GM18873 (cell line): ENCODE data around the gene ARL10.
A peak's percentile ranks its signal among the peaks of the same experiment; 100 is the strongest.

Experiments
- ATAC-seq: cut with Tn5 transposase; IDR thresholded peaks from one replicate; pipeline ENCODE4 v1.9.1; 2021; ENCODE audit warnings: mild to moderate bottlenecking, moderate library complexity, moderate number of reproducible peaks; ENCODE audit not compliant: unreplicated experiment, low FRiP score

Gene ARL10

GRCh38 chr5:176361437-176362232 is 3.7 kb upstream of the ARL10 start, which contains the start of gene KIAA1191:
TSS of gene KIAA1191 (minus strand) at chr5:176361764. CDS start at chr5:176359508, 2,256 bp downstream.
- ATAC-seq: peak; percentile 84

- no peak for ATAC-seq
These were observed 3.1 kb upstream of the ARL10 start for GRCh38 chr5:176362233-176362490.

- ATAC-seq: no peak
These were observed 429 bp upstream of the ARL10 start for GRCh38 chr5:176364765-176365350.

- no peak for ATAC-seq
These were observed 1.1 kb downstream of the ARL10 start for GRCh38 chr5:176366232-176366894.

- ATAC-seq: no peak
These were observed 3.4 kb downstream of the ARL10 start for GRCh38 chr5:176368726-176369125.

DNA sequence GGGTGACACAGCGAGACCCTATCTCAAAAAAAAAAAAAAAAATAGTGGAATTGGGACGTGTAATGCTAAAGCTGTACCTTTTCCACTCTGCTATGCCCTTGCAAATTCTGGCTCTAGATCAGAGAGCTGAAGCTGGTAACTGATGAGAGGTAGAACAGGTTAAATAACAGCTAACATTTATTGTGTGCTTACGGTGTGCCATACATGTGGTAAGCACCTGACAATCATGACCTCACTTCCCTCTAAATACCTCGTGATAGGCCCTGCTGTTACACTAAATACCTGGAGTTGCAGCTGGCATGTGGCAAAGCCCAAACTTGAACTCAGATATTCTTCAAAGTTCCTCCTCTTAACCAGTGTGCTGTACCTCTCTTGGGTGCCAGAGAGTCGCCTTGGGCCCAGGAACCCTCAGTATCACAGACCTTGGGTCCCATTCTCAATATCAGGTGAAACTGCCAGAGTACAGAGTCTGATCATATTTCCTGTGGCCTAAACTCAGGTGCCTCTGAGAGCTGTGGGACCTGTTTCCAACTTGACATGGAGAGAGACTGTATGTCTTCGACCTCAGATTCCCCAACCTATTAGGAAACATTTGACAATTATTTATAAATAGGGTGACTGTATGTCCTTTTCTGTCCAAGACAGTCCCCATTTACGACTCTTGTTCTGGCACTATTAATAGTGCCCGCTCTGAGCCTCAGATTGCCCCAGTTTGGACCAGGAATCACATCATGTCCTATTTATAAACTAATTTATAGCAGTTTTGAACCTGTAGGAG is 4.8 kb downstream of the ARL10 start:
- ATAC-seq: no peak

- no peak for ATAC-seq
These were observed 6.6 kb downstream of the ARL10 start for GRCh38 chr5:176371621-176372539.

GRCh38 chr5:176373100-176373818 is 8.0 kb downstream of the ARL10 start:
- ATAC-seq: no peak

DNA sequence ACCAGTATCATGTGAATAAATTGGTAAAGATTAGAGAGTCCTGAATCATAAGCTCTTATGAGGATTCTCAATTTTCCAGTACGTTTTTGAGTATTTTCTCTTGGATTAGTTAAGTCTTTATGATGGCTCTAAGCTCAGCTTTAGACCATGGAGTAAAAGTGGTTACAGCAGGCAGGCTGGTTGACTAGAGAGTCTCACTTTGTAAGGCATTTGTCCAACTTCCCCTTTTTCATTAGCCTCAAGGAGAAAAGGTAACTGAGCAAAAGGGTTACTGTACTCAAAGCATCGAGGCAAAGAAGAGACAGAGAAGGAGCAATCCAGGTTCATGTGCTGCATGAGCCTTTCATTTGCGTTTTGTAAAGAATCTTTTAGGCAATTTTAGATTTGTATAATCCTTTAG is 14.6 kb downstream of the ARL10 start:
- ATAC-seq: no peak

- ATAC-seq: no peak
These were observed 16.1 kb downstream of the ARL10 start for GRCh38 chr5:176381423-176381822.

DNA sequence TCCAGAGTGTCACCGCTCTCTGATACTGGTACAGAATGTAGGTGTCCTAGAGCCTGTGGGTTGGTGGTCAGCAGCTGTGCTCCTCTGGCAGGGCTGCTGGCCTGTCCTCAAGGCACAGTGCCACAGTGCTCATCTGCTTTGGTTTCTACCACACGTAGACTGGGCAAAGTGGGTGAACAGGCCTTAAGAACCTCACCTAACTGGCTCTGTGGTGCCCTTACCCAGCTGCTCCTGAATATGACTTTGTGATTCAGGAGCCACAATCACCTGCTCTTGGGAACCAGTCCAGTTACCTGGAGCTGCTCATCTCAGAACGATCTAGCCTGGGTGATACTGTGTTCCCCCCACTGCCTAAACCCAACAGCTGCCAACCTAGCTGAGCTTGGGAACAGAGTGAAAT is 16.7 kb downstream of the ARL10 start:
- ATAC-seq: no peak

- ATAC-seq: no peak
These were observed 17.4 kb downstream of the ARL10 start for GRCh38 chr5:176382721-176383120.

DNA sequence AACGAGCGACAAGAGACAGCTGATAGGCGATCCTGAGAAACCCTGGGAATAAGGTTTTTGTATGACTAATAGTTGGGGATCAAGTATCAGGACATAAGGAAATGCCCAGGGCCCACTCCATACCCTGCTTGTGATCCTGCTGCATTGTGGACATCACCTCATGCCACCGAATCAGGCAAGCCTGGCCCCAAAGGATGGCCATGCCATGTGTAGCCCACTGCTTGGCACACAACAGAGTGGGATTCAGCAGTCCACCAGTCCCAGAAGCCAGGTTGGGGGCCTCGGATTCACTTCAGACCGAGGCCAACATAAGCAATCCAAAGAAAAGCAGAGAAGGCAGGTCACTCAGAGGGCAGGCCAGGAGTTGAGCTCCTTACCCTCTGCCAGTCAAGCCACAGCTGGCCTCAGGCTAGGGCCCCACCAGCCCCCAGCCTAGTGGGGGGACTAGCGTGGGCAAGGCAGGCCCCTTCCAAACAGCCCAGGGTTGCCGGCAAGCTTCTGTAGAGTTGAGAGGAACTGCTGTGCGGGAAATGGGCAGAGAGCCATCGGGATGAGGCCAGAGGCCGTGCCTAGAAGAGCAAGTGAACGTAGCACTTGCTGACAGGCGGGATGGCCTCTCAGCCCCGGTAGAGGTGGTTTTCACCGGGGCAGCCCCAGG is 18.1 kb downstream of the ARL10 start:
- no peak for ATAC-seq

DNA sequence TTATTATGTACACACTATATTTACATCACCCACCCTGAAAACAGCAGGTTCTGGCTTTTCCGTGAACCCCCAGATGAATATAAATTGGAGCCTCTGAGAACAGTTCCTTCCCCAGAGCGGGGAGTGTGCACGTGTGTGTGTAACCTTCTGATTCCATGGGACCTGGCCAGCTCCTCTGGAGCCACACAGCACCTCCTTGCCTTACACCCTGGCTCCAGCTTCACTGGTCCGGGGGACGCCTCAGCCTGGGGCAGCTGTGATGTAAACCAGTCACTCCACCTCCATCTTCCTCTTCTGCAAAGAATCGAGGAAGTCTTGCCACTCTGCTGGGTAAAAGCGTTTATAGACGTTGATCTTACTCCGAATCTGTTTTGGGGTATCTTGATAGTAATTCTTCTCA is 18.7 kb downstream of the ARL10 start:
- ATAC-seq: no peak

GRCh38 chr5:176384366-176384930 is 19.2 kb downstream of the ARL10 start:
- no peak for ATAC-seq

GRCh38 chr5:176384991-176385390 is 19.7 kb downstream of the ARL10 start:
- no peak for ATAC-seq

DNA sequence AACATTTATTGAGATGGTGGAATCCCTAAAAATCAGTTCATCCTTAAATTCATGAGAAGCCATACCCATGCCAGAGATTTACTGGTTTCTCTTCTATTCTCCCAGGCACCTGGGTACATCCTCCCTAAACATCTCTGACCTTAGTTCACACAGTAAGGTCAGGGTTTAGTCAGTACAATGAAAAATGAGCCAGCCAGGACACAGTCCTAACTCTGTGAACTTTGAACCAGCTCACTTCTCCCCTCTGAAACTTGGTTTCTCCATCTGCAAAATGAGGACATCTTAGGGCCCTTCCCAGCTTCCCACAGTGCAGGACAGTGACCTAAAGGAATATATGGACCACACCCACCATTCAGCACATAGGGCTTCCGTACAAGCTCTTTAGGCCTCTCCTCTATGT is 21.2 kb downstream of the ARL10 start:
- no peak for ATAC-seq

GRCh38 chr5:176387384-176387925 is 22.2 kb downstream of the ARL10 start:
- ATAC-seq: no peak
